SU-DHL-6 (cell line): ENCODE results near the gene COL10A1.

ENCODE experiments used
- H2AFZ ChIP-seq: fragments of 200-600 bp; sonication (generic); 2 replicates; pipeline ENCODE4 v1.6.1; 2014; ENCODE audit warnings: low read depth, mild to moderate bottlenecking, moderate library complexity, mixed read lengths, antibody characterized with exemption, low read length; ENCODE audit not compliant: severe bottlenecking
- H3F3A ChIP-seq: fragments of 200-600 bp; shearing (Covaris generic); 2 replicates; pipeline ENCODE4 v1.6.0; 2016; ENCODE audit warnings: antibody characterized with exemption, mild to moderate bottlenecking; ENCODE audit not compliant: insufficient read depth
- H3K27ac ChIP-seq: fragments of 200-600 bp; sonication (generic); 2 replicates; pipeline ENCODE4 v1.5.1; 2016; ENCODE audit warnings: low read depth, mild to moderate bottlenecking, low read length, moderate library complexity, mixed read lengths
- H3K27me3 ChIP-seq: fragments of 200-600 bp; sonication (generic), shearing (Covaris generic); 2 replicates; pipeline ENCODE4 v1.6.0; 2014; ENCODE audit warnings: mild to moderate bottlenecking, low read length
- H3K36me3 ChIP-seq: fragments of 200-600 bp; sonication (generic); 2 replicates; pipeline ENCODE4 v1.6.1; 2014; ENCODE audit warnings: mild to moderate bottlenecking, low read length, mixed read lengths
- H3K4me2 ChIP-seq: fragments of 300-600, 200-600 bp; shearing (Covaris generic), sonication (generic); 2 replicates; pipeline ENCODE4 v1.6.0; 2014; ENCODE audit warnings: low read length, low read depth, mild to moderate bottlenecking; ENCODE audit not compliant: poor library complexity, severe bottlenecking
- H3K4me3 ChIP-seq: fragments of 200-600 bp; sonication (generic); 2 replicates; pipeline ENCODE4 v1.5.1; 2014; ENCODE audit warnings: antibody characterized with exemption, low read length, mild to moderate bottlenecking, mixed read lengths; ENCODE audit not compliant: insufficient read depth, poor library complexity, severe bottlenecking
- H3K79me2 ChIP-seq: fragments of 200-600 bp; sonication (generic); 2 replicates; pipeline ENCODE4 v1.6.1; 2014; ENCODE audit warnings: mild to moderate bottlenecking, low read length, moderate library complexity; ENCODE audit not compliant: insufficient read depth
- H3K9ac ChIP-seq: fragments of 200-600 bp; sonication (generic); 2 replicates; pipeline ENCODE4 v1.7.0; 2014; ENCODE audit warnings: mild to moderate bottlenecking, low read length
- H3K9me2 ChIP-seq: fragments of 200-600 bp; sonication (generic); replicated peaks from 2 replicates; pipeline ENCODE4 v1.6.1; 2014; ENCODE audit warnings: low read length; ENCODE audit not compliant: insufficient read depth
- H3K9me3 ChIP-seq: fragments of 200-600 bp; sonication (generic); 2 replicates; pipeline ENCODE4 v1.6.1; 2014; ENCODE audit warnings: low read length, mixed read lengths; ENCODE audit not compliant: insufficient read depth
- H4K20me1 ChIP-seq: fragments of 200-600 bp; sonication (generic); 2 replicates; pipeline ENCODE4 v1.6.1; 2014; ENCODE audit warnings: low read depth, mild to moderate bottlenecking, antibody characterized with exemption, low read length, moderate library complexity, mixed read lengths
- CTCF ChIP-seq: fragments of 200-600 bp; sonication (generic); IDR thresholded peaks from one replicate; pipeline ENCODE4 v1.5.1; 2017; ENCODE audit warnings: antibody characterized with exemption, mild to moderate bottlenecking, low read length, moderate library complexity; ENCODE audit not compliant: insufficient read depth, poor library complexity, severe bottlenecking
- EZH2phosphoT487 ChIP-seq: fragments of 200-600 bp; sonication (generic), shearing (Covaris generic); conservative IDR thresholded peaks from 2 replicates; pipeline ENCODE4 v1.6.1; 2018; ENCODE audit warnings: mild to moderate bottlenecking, antibody characterized with exemption, low read length, moderate library complexity, mixed read lengths

The COL10A1 gene

GRCh38 chr6:116101790-116102189 is 24.1 kb downstream of the COL10A1 start:
- no peaks in the 10 kb centered on the region for H3K9me3 ChIP-seq
- TF ChIP-seq EZH2phosphoT487 (no peak), CTCF (no peak)
- H3K9me2 ChIP-seq, result no peaks in the 10 kb centered on the region
- 0 out of 2 replicates have a peak, but pooled peaks cover 8% of the 10 kb centered on the region for H3F3A ChIP-seq
- no peak overlapping the region for H2AFZ ChIP-seq
- 0 out of 2 replicates have a peak, but pooled peaks cover 5% of the 10 kb centered on the region for H4K20me1 ChIP-seq
- H3K9ac ChIP-seq, result peak overlapping the region; percentile 72
- H3K36me3 ChIP-seq, result no peaks in the 10 kb centered on the region
- H3K4me3 ChIP-seq, result peak overlapping the region; percentile 63
- peak overlapping the region; percentile 93 for H3K4me2 ChIP-seq
- H3K79me2 ChIP-seq, result no peaks in the 10 kb centered on the region
- H3K27me3 ChIP-seq, result no peaks in the 10 kb centered on the region
- H3K27ac ChIP-seq, result no peak overlapping the region

- no peak for TF ChIP-seq EZH2phosphoT487
- TF ChIP-seq CTCF, result no peak
- Histone ChIP-seq H3K27ac (peak overlapping the region; percentile 60), H2AFZ (peak overlapping the region; percentile 96), H3F3A (0 out of 2 replicates have a peak, but pooled peaks cover 8% of the 10 kb centered on the region), H3K4me2 (peak overlapping the region; percentile 93), H3K79me2 (no peaks in the 10 kb centered on the region), H3K36me3 (no peaks in the 10 kb centered on the region), H4K20me1 (0 out of 2 replicates have a peak, but pooled peaks cover 5% of the 10 kb centered on the region), H3K27me3 (no peaks in the 10 kb centered on the region), H3K4me3 (peak overlapping the region; percentile 63), H3K9ac (peak overlapping the region; percentile 72), H3K9me3 (peaks cover 5% of the 10 kb centered on the region; the same call in 1 of the 2 replicates), H3K9me2 (no peaks in the 10 kb centered on the region)
Observed at GRCh38 chr6:116101302-116101718, 24.6 kb downstream of the COL10A1 start.

GRCh38 chr6:116100419-116101301 is 25.3 kb downstream of the COL10A1 start, which contains the start of gene NT5DC1:
Gene NT5DC1 (plus strand): TSS chr6:116100853. CDS start chr6:116100931, 78 bp downstream.
- TF ChIP-seq EZH2phosphoT487, result no peak
- TF ChIP-seq CTCF, result peak; percentile 12
- Histone ChIP-seq H3K27ac (peak within 1 kb of the TSS; percentile 60), H3K9ac (peak within 1 kb of the TSS; percentile 72), H3K27me3 (no peaks in the 10 kb centered on the region), H3K36me3 (no peaks in the 10 kb centered on the region), H4K20me1 (0 out of 2 replicates have a peak, but pooled peaks cover 5% of the 10 kb centered on the region), H3K9me2 (no peaks in the 10 kb centered on the region), H3K4me2 (peak within 1 kb of the TSS; percentile 93), H3K4me3 (peak within 1 kb of the TSS; percentile 63), H3K9me3 (peaks cover 9% of the 10 kb centered on the region; the same call in 1 of the 2 replicates), H2AFZ (peak within 1 kb of the TSS; percentile 96), H3F3A (0 out of 2 replicates have a peak, but pooled peaks cover 8% of the 10 kb centered on the region), H3K79me2 (no peaks in the 10 kb centered on the region)
